NCI-H226 (cell line): ENCODE results near the gene EXOSC5.
"Not testable (repeated sequence)": the region's sequence is repeated elsewhere in the genome, so short reads cannot be mapped to it uniquely, and the experiment has no call there.

Experiments used
- DNase-seq: peaks from one replicate; pipeline ENCODE4 v3.0.0-alpha.2; 2015

EXOSC5 gene

GRCh38 chr19:41426116-41426841, 29.1 kb upstream of the EXOSC5 start:
- no peak for DNase-seq

DNA sequence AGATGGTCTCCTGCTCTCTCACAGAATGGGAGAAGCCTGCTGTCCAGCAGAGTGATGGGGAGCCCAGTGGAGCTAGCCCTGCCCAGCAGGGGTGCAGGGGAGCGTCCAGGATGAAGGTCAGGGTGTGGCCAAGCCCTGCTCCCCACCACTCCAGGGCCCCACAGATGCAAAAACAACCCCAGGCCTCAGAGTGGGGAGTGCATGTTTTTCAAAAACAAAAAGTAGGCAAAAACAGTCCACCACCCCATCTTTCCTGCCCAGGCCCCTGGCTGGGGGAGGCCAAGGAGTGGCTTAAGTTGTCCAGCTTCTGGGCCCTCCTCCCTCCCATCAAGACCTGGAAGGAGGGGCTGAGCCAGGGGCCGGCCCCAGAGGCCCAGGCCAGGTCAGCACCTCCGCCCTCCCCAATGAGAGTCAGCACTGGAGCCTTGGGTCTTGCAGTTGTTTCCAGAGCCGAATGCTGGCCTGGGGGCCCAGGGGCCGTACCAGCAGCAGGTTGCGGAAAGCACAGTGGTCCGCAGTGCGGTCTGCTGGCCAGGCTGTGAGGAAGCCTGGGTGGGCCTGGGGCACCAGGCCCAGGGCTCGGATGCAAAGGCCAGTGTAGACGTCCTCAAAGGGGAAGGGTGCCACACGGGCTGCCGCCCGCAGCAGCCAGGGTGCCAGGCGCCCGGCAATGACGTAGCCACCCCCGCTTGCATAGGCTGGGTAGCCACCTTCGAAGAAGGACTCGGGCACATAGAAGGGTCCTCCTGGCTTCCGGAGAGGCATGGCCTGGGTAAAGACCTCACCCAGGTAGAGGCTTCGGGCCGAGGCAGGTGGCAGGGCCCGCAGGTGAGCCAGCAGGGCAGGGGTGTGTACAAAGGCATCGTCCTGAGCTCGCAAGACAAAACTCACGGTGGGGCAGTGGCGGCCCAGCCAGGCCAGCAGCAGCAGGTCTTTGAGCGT, 28.3 kb upstream of the EXOSC5 start:
- no peak for DNase-seq

DNA sequence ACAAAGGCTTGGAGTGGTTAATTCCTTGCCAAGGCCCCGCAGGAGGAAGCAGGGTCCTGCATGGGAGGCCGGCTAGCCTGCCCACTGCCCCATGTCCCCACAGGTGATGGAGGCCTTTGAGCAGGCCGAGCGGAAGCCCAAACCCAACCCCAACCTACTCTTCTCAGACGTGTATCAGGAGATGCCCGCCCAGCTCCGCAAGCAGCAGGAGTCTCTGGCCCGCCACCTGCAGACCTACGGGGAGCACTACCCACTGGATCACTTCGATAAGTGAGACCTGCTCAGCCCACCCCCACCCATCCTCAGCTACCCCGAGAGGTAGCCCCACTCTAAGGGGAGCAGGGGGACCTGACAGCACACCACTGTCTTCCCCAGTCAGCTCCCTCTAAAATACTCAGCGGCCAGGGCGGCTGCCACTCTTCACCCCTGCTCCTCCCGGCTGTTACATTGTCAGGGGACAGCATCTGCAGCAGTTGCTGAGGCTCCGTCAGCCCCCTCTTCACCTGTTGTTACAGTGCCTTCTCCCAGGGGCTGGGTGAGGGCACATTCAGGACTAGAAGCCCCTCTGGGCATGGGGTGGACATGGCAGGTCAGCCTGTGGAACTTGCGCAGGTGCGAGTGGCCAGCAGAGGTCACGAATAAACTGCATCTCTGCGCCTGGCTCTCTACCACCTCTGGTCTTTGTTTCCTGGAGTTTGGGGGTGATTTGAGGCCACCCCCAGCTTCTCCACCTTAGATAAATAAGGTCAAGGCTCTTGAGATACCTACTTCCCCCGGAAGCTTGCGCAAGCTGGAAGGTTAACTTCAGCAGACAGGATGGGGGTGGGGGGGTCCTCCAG, 27.4 kb upstream of the EXOSC5 start:
- DNase-seq: no peak

- no peak for DNase-seq
Measured at GRCh38 chr19:41422955-41423354, 25.8 kb upstream of the EXOSC5 start.

DNA sequence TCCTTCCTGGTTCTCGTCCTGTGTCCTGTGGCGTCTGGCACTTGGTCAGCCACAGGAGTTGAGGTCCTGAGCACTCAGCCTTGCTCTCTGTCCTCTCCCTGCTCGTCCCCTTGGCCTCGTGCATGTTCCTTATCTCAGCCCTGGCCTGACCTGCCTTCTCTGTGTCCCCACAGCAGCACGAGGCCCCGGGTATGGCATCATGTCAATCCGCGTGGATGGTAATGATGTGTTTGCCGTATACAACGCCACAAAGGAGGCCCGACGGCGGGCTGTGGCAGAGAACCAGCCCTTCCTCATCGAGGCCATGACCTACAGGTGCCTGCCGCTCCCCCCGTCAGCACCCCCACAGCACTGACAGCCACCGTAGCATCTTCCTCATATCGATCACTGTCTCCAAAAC, 25.3 kb upstream of the EXOSC5 start:
- DNase-seq: no peak

DNA sequence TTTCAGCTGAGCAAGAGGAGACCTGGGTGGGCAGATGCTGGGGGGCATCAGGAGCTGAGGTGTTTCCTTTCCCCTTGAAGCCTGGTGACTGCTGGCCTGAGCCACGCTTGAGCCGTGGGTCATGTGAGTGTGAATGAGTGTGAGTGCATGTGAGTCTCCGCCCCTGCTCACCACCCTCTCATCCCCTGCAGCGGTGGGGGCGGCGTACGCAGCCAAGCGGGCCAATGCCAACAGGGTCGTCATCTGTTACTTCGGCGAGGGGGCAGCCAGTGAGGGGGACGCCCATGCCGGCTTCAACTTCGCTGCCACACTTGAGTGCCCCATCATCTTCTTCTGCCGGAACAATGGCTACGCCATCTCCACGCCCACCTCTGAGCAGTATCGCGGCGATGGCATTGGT, 24.8 kb upstream of the EXOSC5 start:
- no peak for DNase-seq

- DNase-seq: no peak
Measured at GRCh38 chr19:41421314-41421713, 24.2 kb upstream of the EXOSC5 start.

- no peak for DNase-seq
Measured at GRCh38 chr19:41420101-41420880, 23.1 kb upstream of the EXOSC5 start.

GRCh38 chr19:41416194-41416674, 19.1 kb upstream of the EXOSC5 start:
- no peak for DNase-seq

GRCh38 chr19:41415154-41415571, 18.0 kb upstream of the EXOSC5 start:
- no peak for DNase-seq

GRCh38 chr19:41414461-41414860, 17.3 kb upstream of the EXOSC5 start:
- no peak for DNase-seq

DNA sequence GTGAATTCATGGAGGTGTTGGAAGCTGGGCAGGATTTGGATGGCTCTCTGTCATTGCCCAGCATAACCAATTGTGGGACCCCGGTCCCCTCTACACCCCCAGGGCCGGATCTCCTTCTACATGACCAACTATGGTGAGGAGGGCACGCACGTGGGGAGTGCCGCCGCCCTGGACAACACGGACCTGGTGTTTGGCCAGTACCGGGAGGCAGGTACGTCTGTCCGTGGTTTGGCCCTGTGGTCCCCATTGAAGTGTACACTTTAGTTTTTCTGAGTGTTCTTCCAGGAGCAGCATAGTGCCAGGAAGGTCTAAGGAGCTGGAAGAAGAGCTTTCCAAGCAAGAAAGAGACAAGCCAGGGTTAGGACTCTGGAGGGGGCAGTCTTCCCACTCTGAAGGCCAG, 16.8 kb upstream of the EXOSC5 start:
- no peak for DNase-seq

GRCh38 chr19:41412953-41413352, 15.8 kb upstream of the EXOSC5 start:
- no peak for DNase-seq

GRCh38 chr19:41411968-41412265, 14.8 kb upstream of the EXOSC5 start:
- DNase-seq: no peak

GRCh38 chr19:41411100-41411967, 14.2 kb upstream of the EXOSC5 start:
- DNase-seq: no peak

DNA sequence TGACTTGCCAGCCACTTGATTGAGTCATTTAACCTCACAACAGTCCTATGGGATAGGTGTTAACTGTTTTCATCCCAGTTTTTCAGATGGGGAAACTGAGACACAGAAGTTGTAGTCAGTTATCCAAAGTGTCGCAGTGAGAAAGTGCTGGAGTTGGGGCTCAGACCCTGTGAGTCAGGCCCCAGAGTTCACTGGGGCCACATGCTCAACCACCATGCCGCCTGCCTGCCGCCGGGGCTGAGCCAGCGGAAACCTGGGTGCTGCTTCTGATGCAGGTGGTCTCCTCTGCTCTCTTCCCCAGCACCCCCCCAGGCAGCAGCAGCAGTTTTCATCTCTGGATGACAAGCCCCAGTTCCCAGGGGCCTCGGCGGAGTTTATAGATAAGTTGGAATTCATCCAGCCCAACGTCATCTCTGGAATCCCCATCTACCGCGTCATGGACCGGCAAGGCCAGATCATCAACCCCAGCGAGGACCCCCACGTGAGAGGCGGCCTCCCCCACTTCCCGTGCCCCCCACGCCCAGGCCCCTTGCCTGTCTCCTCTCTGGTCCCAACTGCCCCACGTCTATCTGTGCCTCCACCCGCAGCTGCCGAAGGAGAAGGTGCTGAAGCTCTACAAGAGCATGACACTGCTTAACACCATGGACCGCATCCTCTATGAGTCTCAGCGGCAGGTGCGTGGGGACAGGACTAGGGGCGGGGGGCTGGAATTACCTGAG, 13.3 kb upstream of the EXOSC5 start:
- DNase-seq: no peak

DNA sequence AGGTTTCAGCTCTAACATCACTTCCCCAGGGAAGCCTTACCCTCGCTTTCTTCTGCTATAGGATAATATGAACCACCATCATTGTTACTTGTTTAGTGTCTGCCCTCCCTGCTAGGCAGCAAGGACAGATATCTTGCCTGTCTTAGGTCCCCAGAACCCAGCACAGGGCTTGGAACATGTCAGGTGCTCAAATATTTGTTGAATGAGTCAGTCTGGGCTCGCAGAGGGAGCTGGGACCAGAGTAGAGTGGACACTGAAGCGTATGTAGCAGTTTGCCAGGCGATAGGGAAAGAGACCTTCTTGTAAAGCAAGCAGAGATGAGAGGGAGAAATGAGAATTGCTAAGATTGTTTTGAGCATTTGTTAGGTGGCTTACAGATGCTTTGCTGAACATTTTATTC, 12.1 kb upstream of the EXOSC5 start:
- no peak for DNase-seq

GRCh38 chr19:41408846-41409245, 11.7 kb upstream of the EXOSC5 start:
- not testable (repeated sequence) for DNase-seq

GRCh38 chr19:41408256-41408655, 11.1 kb upstream of the EXOSC5 start:
- no peak for DNase-seq

DNA sequence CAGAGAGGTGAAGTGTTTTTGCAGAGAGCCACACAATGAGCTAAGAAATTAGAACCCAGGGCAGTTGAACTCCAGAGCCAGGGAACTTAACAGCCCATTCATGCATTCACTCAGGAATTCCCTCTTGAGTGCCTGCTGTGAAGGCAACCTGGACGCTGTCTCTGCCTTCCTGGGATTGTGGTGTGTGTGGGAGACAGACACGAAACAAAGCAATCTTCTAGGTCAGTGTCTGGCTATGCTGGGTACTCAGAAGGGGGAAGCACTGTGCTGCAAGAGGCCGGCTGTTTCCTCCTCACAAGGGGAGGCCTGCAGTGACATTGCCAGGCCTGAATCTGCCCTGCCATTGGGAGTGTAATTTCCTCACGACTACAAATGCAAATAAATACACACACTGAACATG, 10.1 kb upstream of the EXOSC5 start:
- DNase-seq: no peak

DNA sequence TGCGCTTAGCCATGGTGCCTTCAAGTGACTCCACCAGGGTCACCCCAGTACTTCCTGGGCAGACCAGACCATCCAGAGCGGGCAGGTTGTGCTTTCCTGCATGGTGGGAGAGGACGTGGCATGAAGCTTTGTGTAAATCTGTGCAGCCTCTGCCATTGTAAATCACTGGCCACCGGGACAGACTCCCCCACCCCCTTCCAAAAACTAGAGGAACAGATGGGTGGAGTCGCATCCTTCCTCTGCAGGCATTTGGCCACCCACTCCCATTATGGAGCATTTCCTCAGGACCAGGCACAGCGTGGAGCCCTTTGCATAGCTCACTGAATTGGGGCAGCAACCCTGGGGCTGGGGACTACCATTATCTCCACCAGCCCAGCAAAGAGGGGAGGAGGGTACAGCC, 8.6 kb upstream of the EXOSC5 start:
- DNase-seq: no peak
